ENCODE data around the gene TPSAB1. TPM values are rescaled to one million over a fixed set of nuclear protein-coding genes. Genes with fewer than 3 reads are reported as not detected.

TPSAB1 gene
- total RNA-seq, 1 donor: not detected

GRCh38 chr16:1287982-1288670 is 47.6 kb downstream of the TPSAB1 start:
- Histone ChIP-seq H3K36me3 (ENCODE audit: insufficient read depth, low read length) (no peaks in the 10 kb centered on the region), H3K4me2 (ENCODE audit: insufficient read depth, low read length) (no peak overlapping the region), H3K27me3 (ENCODE audit: insufficient read depth, low read length) (peaks cover 53% of the 10 kb centered on the region), H4K20me1 (ENCODE audit: insufficient read depth, low read length) (no peaks in the 10 kb centered on the region), H3K9me3 (ENCODE audit: low read depth, low read length) (no peaks in the 10 kb centered on the region), H2AFZ (ENCODE audit: low read length) (no peak overlapping the region), H3K27ac (ENCODE audit: low read depth, low read length) (no peak overlapping the region), H3K4me1 (ENCODE audit: insufficient read depth, low read length) (no peaks in the 10 kb centered on the region), H3K79me2 (ENCODE audit: insufficient read depth, low read length) (no peaks in the 10 kb centered on the region), H3K4me3 (ENCODE audit: insufficient read depth, low read length) (no peak overlapping the region)
- peak; percentile 68 for DNase-seq (ENCODE audit: insufficient read length, low spot score, missing footprints)
- TF ChIP-seq CTCF (IDR thresholded peaks at IDR 0.05; ENCODE audit: extremely low read depth, low read depth, low read length): no peak

- Histone ChIP-seq H4K20me1 (ENCODE audit: insufficient read depth, low read length) (no peaks in the 10 kb centered on the region), H3K27ac (ENCODE audit: low read depth, low read length) (no peak overlapping the region), H3K27me3 (ENCODE audit: insufficient read depth, low read length) (peaks cover 46% of the 10 kb centered on the region), H3K36me3 (ENCODE audit: insufficient read depth, low read length) (no peaks in the 10 kb centered on the region), H2AFZ (ENCODE audit: low read length) (no peak overlapping the region), H3K9me3 (ENCODE audit: low read depth, low read length) (no peaks in the 10 kb centered on the region), H3K4me3 (ENCODE audit: insufficient read depth, low read length) (no peak overlapping the region), H3K79me2 (ENCODE audit: insufficient read depth, low read length) (no peaks in the 10 kb centered on the region), H3K4me2 (ENCODE audit: insufficient read depth, low read length) (no peak overlapping the region), H3K4me1 (ENCODE audit: insufficient read depth, low read length) (no peaks in the 10 kb centered on the region)
- peak; percentile 52 for DNase-seq (ENCODE audit: insufficient read length, low spot score, missing footprints)
- TF ChIP-seq CTCF (IDR thresholded peaks at IDR 0.05; ENCODE audit: extremely low read depth, low read depth, low read length): no peak
Observed at GRCh38 chr16:1288813-1289476, 48.4 kb downstream of the TPSAB1 start.

- Histone ChIP-seq H3K4me1 (ENCODE audit: insufficient read depth, low read length) (no peaks in the 10 kb centered on the region), H3K36me3 (ENCODE audit: insufficient read depth, low read length) (no peaks in the 10 kb centered on the region), H2AFZ (ENCODE audit: low read length) (no peak overlapping the region), H3K27me3 (ENCODE audit: insufficient read depth, low read length) (peaks cover 43% of the 10 kb centered on the region), H3K4me3 (ENCODE audit: insufficient read depth, low read length) (no peak overlapping the region), H3K27ac (ENCODE audit: low read depth, low read length) (no peak overlapping the region), H3K79me2 (ENCODE audit: insufficient read depth, low read length) (no peaks in the 10 kb centered on the region), H3K9me3 (ENCODE audit: low read depth, low read length) (no peaks in the 10 kb centered on the region), H3K4me2 (ENCODE audit: insufficient read depth, low read length) (no peak overlapping the region), H4K20me1 (ENCODE audit: insufficient read depth, low read length) (no peaks in the 10 kb centered on the region)
- peak; percentile 48 for DNase-seq (ENCODE audit: insufficient read length, low spot score, missing footprints)
- TF ChIP-seq CTCF (IDR thresholded peaks at IDR 0.05; ENCODE audit: extremely low read depth, low read depth, low read length): no peak
Observed at GRCh38 chr16:1289477-1289866, 49.0 kb downstream of the TPSAB1 start.

GRCh38 chr16:1290063-1290501 is 49.6 kb downstream of the TPSAB1 start:
- DNase-seq (ENCODE audit: insufficient read length, low spot score, missing footprints): peak; percentile 88
- H2AFZ ChIP-seq (ENCODE audit: low read length): no peak overlapping the region

More at GRCh38 chr16:1290063-1290501, 49.6 kb downstream of the TPSAB1 start:
- no peaks in the 10 kb centered on the region for H3K4me1 ChIP-seq (ENCODE audit: insufficient read depth, low read length)
- H3K27ac ChIP-seq (ENCODE audit: low read depth, low read length): no peak overlapping the region
- H3K36me3 ChIP-seq (ENCODE audit: insufficient read depth, low read length): no peaks in the 10 kb centered on the region
- H3K79me2 ChIP-seq (ENCODE audit: insufficient read depth, low read length): no peaks in the 10 kb centered on the region
- H3K9me3 ChIP-seq (ENCODE audit: low read depth, low read length): no peaks in the 10 kb centered on the region
- peaks cover 43% of the 10 kb centered on the region for H3K27me3 ChIP-seq (ENCODE audit: insufficient read depth, low read length)
- TF ChIP-seq CTCF (IDR thresholded peaks at IDR 0.05; ENCODE audit: extremely low read depth, low read depth, low read length): no peak
- H4K20me1 ChIP-seq (ENCODE audit: insufficient read depth, low read length): no peaks in the 10 kb centered on the region
- H3K4me2 ChIP-seq (ENCODE audit: insufficient read depth, low read length): no peak overlapping the region
- no peak overlapping the region for H3K4me3 ChIP-seq (ENCODE audit: insufficient read depth, low read length)
